HEK293 (cell line): Measurements from ENCODE around the gene PTPN4.

ENCODE experiments used
- CTCF ChIP-seq: fragments of 450-650 bp; formaldehyde crosslinking; IDR thresholded peaks from 2 replicates; pipeline ENCODE4 v1.5.1; 2016; ENCODE audit warnings: missing biosample characterization, missing genetic modification characterization
- ZBTB8A ChIP-seq: fragments of 450-650 bp; formaldehyde crosslinking; IDR thresholded peaks from 2 replicates; pipeline ENCODE4 v1.5.1; 2016; ENCODE audit warnings: missing biosample characterization, missing genetic modification characterization
- ZFP3 ChIP-seq: fragments of 450-650 bp; formaldehyde crosslinking; IDR thresholded peaks from 2 replicates; pipeline ENCODE4 v1.5.1; 2016; ENCODE audit warnings: low read depth, missing biosample characterization, missing genetic modification characterization
- ZNF114 ChIP-seq: fragments of 450-650 bp; formaldehyde crosslinking; IDR thresholded peaks from 2 replicates; pipeline ENCODE4 v1.5.0; 2017; ENCODE audit warnings: missing biosample characterization, missing genetic modification characterization
- ZNF148 ChIP-seq: fragments of 450-650 bp; formaldehyde crosslinking; IDR thresholded peaks from 2 replicates; pipeline ENCODE4 v1.5.0; 2017; ENCODE audit warnings: missing biosample characterization, missing genetic modification characterization, borderline replicate concordance
- ZNF223 ChIP-seq: fragments of 450-650 bp; formaldehyde crosslinking; IDR thresholded peaks from 2 replicates; pipeline ENCODE4 v1.5.1; 2016; ENCODE audit warnings: missing biosample characterization, missing genetic modification characterization
- ZNF23 ChIP-seq: fragments of 450-650 bp; formaldehyde crosslinking; IDR thresholded peaks from 2 replicates; pipeline ENCODE4 v1.5.1; 2016; ENCODE audit warnings: missing biosample characterization, missing genetic modification characterization, borderline replicate concordance
- ZNF248 ChIP-seq: fragments of 450-650 bp; formaldehyde crosslinking; IDR thresholded peaks from 2 replicates; pipeline ENCODE4 v1.5.1; 2017; ENCODE audit warnings: missing biosample characterization, missing genetic modification characterization

- TF ChIP-seq ZNF248 (tag by site-specific recombination) (no peak), ZNF148 (tag by site-specific recombination) (no peak), ZNF114 (tag by site-specific recombination) (no peak), ZNF223 (tag by site-specific recombination) (no peak), ZBTB8A (tag by site-specific recombination) (no peak), ZFP3 (tag by site-specific recombination) (no peak), CTCF (tag by site-specific recombination) (no peak), ZNF23 (tag by site-specific recombination) (no peak)
Measured at GRCh38 chr2:119764832-119765231, 5.1 kb downstream of the PTPN4 start.
